Measurements from ENCODE around the gene TECTB. TPM values are rescaled to one million over a fixed set of nuclear protein-coding genes. Genes with fewer than 3 reads are reported as not detected.

Gene TECTB
- total RNA-seq, 1 experiment from 2014 or later: not detected

DNA sequence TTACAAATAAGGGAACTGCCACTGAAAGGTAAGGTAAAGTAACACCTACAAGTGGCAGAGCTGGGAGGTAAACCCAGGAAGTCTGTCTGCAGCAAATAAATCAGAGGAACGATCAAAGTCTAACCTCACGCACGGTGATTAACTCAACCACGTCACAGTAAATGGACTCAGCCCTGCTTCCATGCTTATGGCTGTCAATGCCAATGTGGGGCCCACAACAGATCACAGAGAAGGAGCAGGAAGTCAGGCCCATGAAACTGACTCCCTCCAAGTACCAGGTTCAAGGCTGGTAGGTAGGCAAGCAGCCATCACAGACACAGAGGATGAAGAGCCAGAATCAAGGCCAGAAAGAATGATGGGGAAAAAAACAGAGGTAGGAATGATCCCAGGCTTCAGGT is 52.7 kb downstream of the TECTB start:
- intact Hi-C loops (cut with micrococcal nuclease): no loop called here
- Histone ChIP-seq H2AFZ (ENCODE audit: low read length) (no peak overlapping the region), H3K27ac (ENCODE audit: low read length) (no peak overlapping the region), H3K9ac (ENCODE audit: low read length) (no peak overlapping the region), H3K79me2 (ENCODE audit: low read length) (no peaks in the 10 kb centered on the region), H3K9me3 (ENCODE audit: low read length) (no peaks in the 10 kb centered on the region), H4K20me1 (ENCODE audit: low read length) (no peaks in the 10 kb centered on the region), H3K4me2 (ENCODE audit: low read length) (no peak overlapping the region), H3F3A (ENCODE audit: low read length, unreplicated experiment) (no peaks in the 10 kb centered on the region), H3K36me3 (ENCODE audit: low read depth, low read length) (no peaks in the 10 kb centered on the region), H3K27me3 (ENCODE audit: low read length) (no peaks in the 10 kb centered on the region), H3K4me1 (ENCODE audit: insufficient read depth, low read length) (no peaks in the 10 kb centered on the region), H3K4me3 (ENCODE audit: low read length) (no peak overlapping the region), H3K9me2 (replicated peaks; ENCODE audit: low read length) (no peaks in the 10 kb centered on the region)
- DNase-seq: no peak
- TF ChIP-seq EZH2phosphoT487 (IDR thresholded peaks at IDR 0.05; ENCODE audit: borderline replicate concordance, low read length) (no peak), EZH2 (IDR thresholded peaks at IDR 0.05; ENCODE audit: low read length, unreplicated experiment) (no peak)
- TF ChIP-seq, protein P1, sequence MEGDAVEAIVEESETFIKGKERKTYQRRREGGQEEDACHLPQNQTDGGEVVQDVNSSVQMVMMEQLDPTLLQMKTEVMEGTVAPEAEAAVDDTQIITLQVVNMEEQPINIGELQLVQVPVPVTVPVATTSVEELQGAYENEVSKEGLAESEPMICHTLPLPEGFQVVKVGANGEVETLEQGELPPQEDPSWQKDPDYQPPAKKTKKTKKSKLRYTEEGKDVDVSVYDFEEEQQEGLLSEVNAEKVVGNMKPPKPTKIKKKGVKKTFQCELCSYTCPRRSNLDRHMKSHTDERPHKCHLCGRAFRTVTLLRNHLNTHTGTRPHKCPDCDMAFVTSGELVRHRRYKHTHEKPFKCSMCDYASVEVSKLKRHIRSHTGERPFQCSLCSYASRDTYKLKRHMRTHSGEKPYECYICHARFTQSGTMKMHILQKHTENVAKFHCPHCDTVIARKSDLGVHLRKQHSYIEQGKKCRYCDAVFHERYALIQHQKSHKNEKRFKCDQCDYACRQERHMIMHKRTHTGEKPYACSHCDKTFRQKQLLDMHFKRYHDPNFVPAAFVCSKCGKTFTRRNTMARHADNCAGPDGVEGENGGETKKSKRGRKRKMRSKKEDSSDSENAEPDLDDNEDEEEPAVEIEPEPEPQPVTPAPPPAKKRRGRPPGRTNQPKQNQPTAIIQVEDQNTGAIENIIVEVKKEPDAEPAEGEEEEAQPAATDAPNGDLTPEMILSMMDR (conservative IDR thresholded peaks at IDR 0.05; ENCODE audit: low read depth, low read length): no peak
- ATAC-seq: no peak
- ChIA-PET POLR2A (ENCODE audit: unreplicated experiment) (no interaction called here), CTCF (interaction anchor here (0.7 kb wide), 1 partner anchor 99 kb away, joined by 3 read pairs; no protein-coding TSS in a partner anchor)
- no TSS peak for BruUV-seq (replicated peaks)

DNA sequence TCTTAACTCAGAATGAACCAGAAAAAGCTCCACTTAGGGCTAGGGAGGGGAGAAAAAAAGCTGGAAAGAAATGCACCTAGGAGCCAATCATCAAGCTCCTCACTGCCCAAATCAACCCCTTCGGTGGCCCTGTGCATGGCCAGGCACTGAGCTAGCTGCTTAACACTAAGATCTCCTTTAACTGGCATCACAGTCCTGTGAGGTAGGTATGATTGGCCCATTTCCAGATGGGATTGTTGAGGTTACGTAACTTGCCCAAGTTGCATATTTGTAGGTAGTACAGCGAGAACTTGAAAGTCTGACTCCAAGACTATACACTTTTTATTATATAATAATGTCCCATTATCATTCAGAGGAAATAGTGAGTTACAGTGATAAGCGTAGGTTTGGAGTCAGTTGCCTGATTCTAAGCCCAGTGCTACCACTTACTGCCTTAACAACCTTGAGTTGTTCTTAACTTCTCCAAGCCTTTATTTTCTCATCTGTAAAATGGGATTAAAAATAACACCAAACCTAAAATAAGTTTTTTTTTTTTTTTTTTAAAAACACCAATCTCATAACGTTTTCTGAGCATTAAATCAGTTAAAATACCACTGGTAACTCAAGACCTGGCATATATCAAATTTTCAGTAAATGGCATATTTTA is 53.5 kb downstream of the TECTB start:
- H3F3A ChIP-seq (ENCODE audit: low read length, unreplicated experiment): no peaks in the 10 kb centered on the region
- ATAC-seq (no peak), DNase-seq (peak; percentile 26)
- H3K4me2 ChIP-seq (ENCODE audit: low read length): no peak overlapping the region
- no peak overlapping the region for H3K4me3 ChIP-seq (ENCODE audit: low read length)
- no peaks in the 10 kb centered on the region for H3K27me3 ChIP-seq (ENCODE audit: low read length)
- no peaks in the 10 kb centered on the region for H3K79me2 ChIP-seq (ENCODE audit: low read length)
- H3K9me3 ChIP-seq (ENCODE audit: low read length): no peaks in the 10 kb centered on the region
- no peaks in the 10 kb centered on the region for H3K4me1 ChIP-seq (ENCODE audit: insufficient read depth, low read length)
- no peak overlapping the region for H3K9ac ChIP-seq (ENCODE audit: low read length)
- H4K20me1 ChIP-seq (ENCODE audit: low read length): no peaks in the 10 kb centered on the region
- intact Hi-C loops (cut with micrococcal nuclease): no loop called here
- CTCF ChIA-PET: no interaction called here
- TF ChIP-seq EZH2 (IDR thresholded peaks at IDR 0.05; ENCODE audit: low read length, unreplicated experiment): no peak
- TF ChIP-seq, protein P1 (conservative IDR thresholded peaks at IDR 0.05; ENCODE audit: low read depth, low read length): no peak
- no peak for TF ChIP-seq EZH2phosphoT487 (IDR thresholded peaks at IDR 0.05; ENCODE audit: borderline replicate concordance, low read length)
- no peak overlapping the region for H3K27ac ChIP-seq (ENCODE audit: low read length)
- H2AFZ ChIP-seq (ENCODE audit: low read length): no peak overlapping the region
- POLR2A ChIA-PET (ENCODE audit: unreplicated experiment): no interaction called here
- no TSS peak for BruUV-seq (replicated peaks)
- no peaks in the 10 kb centered on the region for H3K36me3 ChIP-seq (ENCODE audit: low read depth, low read length)
- H3K9me2 ChIP-seq (replicated peaks; ENCODE audit: low read length): no peaks in the 10 kb centered on the region

DNA sequence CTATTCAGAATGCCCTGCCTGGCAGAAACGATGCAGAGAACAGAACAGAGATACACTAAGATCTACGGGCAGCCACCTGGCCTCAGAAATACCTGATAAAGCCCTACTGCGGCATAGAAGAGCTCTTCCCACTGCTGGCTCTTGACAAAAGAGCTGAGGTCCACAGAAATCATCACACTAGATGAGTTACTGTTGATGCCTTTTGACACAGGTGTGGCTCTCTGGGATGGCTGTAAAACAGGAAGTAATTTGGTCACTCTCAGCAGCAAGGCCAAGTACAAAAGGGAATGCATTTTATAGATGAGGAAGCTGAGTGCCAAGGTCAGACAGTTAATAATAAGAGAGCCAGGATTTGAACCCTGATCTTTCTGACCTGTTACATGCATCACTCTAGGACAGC is 55.8 kb downstream of the TECTB start:
- H3K36me3 ChIP-seq (ENCODE audit: low read depth, low read length): no peaks in the 10 kb centered on the region
- intact Hi-C loops (cut with micrococcal nuclease): no loop called here
- ChIA-PET CTCF (no interaction called here), POLR2A (ENCODE audit: unreplicated experiment) (no interaction called here)
- no peaks in the 10 kb centered on the region for H4K20me1 ChIP-seq (ENCODE audit: low read length)
- H3K9ac ChIP-seq (ENCODE audit: low read length): no peak overlapping the region
- no peak overlapping the region for H3K27ac ChIP-seq (ENCODE audit: low read length)
- ATAC-seq (no peak), DNase-seq (no peak)
- H3K79me2 ChIP-seq (ENCODE audit: low read length): no peaks in the 10 kb centered on the region
- H3K4me1 ChIP-seq (ENCODE audit: insufficient read depth, low read length): no peaks in the 10 kb centered on the region
- no peaks in the 10 kb centered on the region for H3K27me3 ChIP-seq (ENCODE audit: low read length)
- no peak overlapping the region for H2AFZ ChIP-seq (ENCODE audit: low read length)
- H3K9me2 ChIP-seq (replicated peaks; ENCODE audit: low read length): no peaks in the 10 kb centered on the region
- TF ChIP-seq EZH2 (IDR thresholded peaks at IDR 0.05; ENCODE audit: low read length, unreplicated experiment) (no peak), EZH2phosphoT487 (IDR thresholded peaks at IDR 0.05; ENCODE audit: borderline replicate concordance, low read length) (no peak)
- TF ChIP-seq, protein P1 (conservative IDR thresholded peaks at IDR 0.05; ENCODE audit: low read depth, low read length): no peak
- H3K4me2 ChIP-seq (ENCODE audit: low read length): no peak overlapping the region
- BruUV-seq (replicated peaks): no TSS peak
- H3K9me3 ChIP-seq (ENCODE audit: low read length): no peaks in the 10 kb centered on the region
- no peak overlapping the region for H3K4me3 ChIP-seq (ENCODE audit: low read length)
- H3F3A ChIP-seq (ENCODE audit: low read length, unreplicated experiment): no peaks in the 10 kb centered on the region

All from PC-3 (cell line).